Measurements from ENCODE around the gene LBP. TPM values are rescaled to one million over a fixed set of nuclear protein-coding genes. Genes with fewer than 3 reads are reported as not detected.

Gene LBP
- total and polyA plus RNA-seq, 2 of the 13 experiments (the other 11 are each of a cell fraction or from before 2014, with no cell fraction given): 0.07 to 0.20 TPM

- no peak for TF ChIP-seq ATF2 (CRISPR knock-in tag; IDR thresholded peaks at IDR 0.05)
- TF ChIP-seq, protein P1, sequence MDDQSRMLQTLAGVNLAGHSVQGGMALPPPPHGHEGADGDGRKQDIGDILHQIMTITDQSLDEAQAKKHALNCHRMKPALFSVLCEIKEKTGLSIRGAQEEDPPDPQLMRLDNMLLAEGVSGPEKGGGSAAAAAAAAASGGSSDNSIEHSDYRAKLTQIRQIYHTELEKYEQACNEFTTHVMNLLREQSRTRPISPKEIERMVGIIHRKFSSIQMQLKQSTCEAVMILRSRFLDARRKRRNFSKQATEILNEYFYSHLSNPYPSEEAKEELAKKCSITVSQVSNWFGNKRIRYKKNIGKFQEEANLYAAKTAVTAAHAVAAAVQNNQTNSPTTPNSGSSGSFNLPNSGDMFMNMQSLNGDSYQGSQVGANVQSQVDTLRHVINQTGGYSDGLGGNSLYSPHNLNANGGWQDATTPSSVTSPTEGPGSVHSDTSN (CRISPR knock-in tag; IDR thresholded peaks at IDR 0.05; ENCODE audit: borderline replicate concordance): no peak
- TF ChIP-seq MAZ (IDR thresholded peaks at IDR 0.05; ENCODE audit: borderline replicate concordance, low read depth, low read length): no peak
- no peak for TF ChIP-seq MAZ (CRISPR knock-in tag; IDR thresholded peaks at IDR 0.05; ENCODE audit: low read depth)
- TF ChIP-seq ATRX (CRISPR knock-in tag; IDR thresholded peaks at IDR 0.05; ENCODE audit: borderline replicate concordance): no peak
- no peak for TF ChIP-seq NCOA2 (CRISPR knock-in tag; IDR thresholded peaks at IDR 0.05)
- TF ChIP-seq SPEN (CRISPR knock-in tag; IDR thresholded peaks at IDR 0.05; ENCODE audit: low read depth): no peak
These were observed 38.2 kb upstream of the LBP start (continued) for GRCh38 chr20:38308047-38308438.

DNA sequence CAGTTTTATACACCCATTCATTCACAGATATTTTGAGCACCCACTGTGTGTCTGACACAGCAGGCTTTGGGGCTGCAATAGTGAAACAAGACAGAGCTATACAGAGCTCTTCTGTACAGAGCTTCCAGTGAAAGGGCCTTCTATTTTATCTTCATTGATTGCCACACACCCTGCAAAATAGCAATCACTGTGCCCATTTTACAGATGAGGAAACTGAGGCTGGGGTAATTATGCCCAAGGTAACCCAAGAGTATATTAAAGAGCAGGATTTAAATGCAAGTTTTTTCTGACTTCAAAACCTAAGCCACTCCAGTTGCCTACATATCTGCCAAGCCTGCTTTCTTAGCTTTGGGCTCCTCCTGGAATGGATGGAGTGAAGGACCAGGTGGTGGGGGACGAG, 37.8 kb upstream of the LBP start:
- Histone ChIP-seq H2AFZ (ENCODE audit: low read length) (no peak overlapping the region), H3K79me2 (ENCODE audit: insufficient read depth, low read length) (no peaks in the 10 kb centered on the region), H3K27me3 (ENCODE audit: control insufficient read depth in 1 of 2, insufficient read depth in 2 of 2, low read length in 2 of 2) (peaks cover 2 to 17% of the 10 kb centered on the region in 2 experiments; a peak in 2 of 5 replicates), H3K9ac (ENCODE audit: insufficient read depth, low read depth, low read length) (no peak overlapping the region), H3K4me2 (ENCODE audit: low read depth, low read length) (no peak overlapping the region), H3K4me1 (ENCODE audit: insufficient read depth, low read length) (no peaks in the 10 kb centered on the region), H4K20me1 (ENCODE audit: insufficient read depth, low read length) (no peaks in the 10 kb centered on the region), H3K9me3 (ENCODE audit: low read length) (no peaks in the 10 kb centered on the region), H3K36me3 (replicated peaks in 1 of 2; ENCODE audit: control insufficient read depth in 1 of 2, insufficient read depth in 2 of 2, low read length in 2 of 2) (no peaks in the 10 kb centered on the region), H3K4me3 (replicated peaks in 1 of 3; ENCODE audit: insufficient read depth in 1 of 3, low read depth in 2 of 3, low read length in 3 of 3) (no peak overlapping the region), H3K27ac (ENCODE audit: extremely low read length, insufficient read depth, low read length) (no peak overlapping the region)
- DNase-seq (ENCODE audit: low spot score) (no peak), ATAC-seq (no peak), FAIRE-seq (no peak)
- no TSS peak for BruUV-seq (replicated peaks)
- TF ChIP-seq ZNF75D (CRISPR knock-in tag; IDR thresholded peaks at IDR 0.05; ENCODE audit: borderline replicate concordance) (peak; percentile 26; the same call in 1 of the 2 replicates), BATF2 (CRISPR knock-in tag; IDR thresholded peaks at IDR 0.05) (no peak), CHD4 (IDR thresholded peaks at IDR 0.05; ENCODE audit: borderline replicate concordance, low read length) (peak; percentile 40; the same call in 1 of the 2 replicates), ZSCAN22 (CRISPR knock-in tag; IDR thresholded peaks at IDR 0.05) (no peak), ISX (CRISPR knock-in tag; conservative IDR thresholded peaks at IDR 0.05) (0 out of 2 replicates have a peak, but pooled peaks have one; percentile 42), MTA1 (CRISPR knock-in tag; IDR thresholded peaks at IDR 0.05; ENCODE audit: borderline replicate concordance) (no peak), JDP2 (CRISPR knock-in tag; IDR thresholded peaks at IDR 0.05; ENCODE audit: borderline replicate concordance) (no peak), ATF4 (CRISPR knock-in tag; IDR thresholded peaks at IDR 0.05) (no peak), NBN (conservative IDR thresholded peaks at IDR 0.05) (no peak), HOXA9 (CRISPR knock-in tag; IDR thresholded peaks at IDR 0.05; ENCODE audit: borderline replicate concordance) (no peak), ZNF629 (CRISPR knock-in tag; conservative IDR thresholded peaks at IDR 0.05) (peak; percentile 85), ZBTB38 (CRISPR knock-in tag; IDR thresholded peaks at IDR 0.05) (no peak), NCOA2 (CRISPR knock-in tag; IDR thresholded peaks at IDR 0.05) (no peak), ZNF546 (CRISPR knock-in tag; conservative IDR thresholded peaks at IDR 0.05) (no peak), WIZ (CRISPR knock-in tag; IDR thresholded peaks at IDR 0.05) (no peak)
- ChIA-PET POLR2A (interaction anchor here (0.5 kb wide), 1 partner anchor 296 kb away, joined by 3 read pairs; no protein-coding TSS in a partner anchor), CTCF (ENCODE audit: low intra/inter-chr PET ratio, low total read pairs) (no interaction called here)
- in situ Hi-C loops (cut with HindIII; ENCODE audit: extremely low pct_ligation_motif_present, low pct_unique_long_range_greater_than_20kb): no loop called here
- intact Hi-C loops (cut with micrococcal nuclease; ENCODE audit: unreplicated experiment): no loop called here
- WGBS (ENCODE audit: low lambda C conversion rate): 4% methylated on average over 1 of the region's 1 CpG
